ENCODE results near the gene NUDT3. TPM values are rescaled to one million over a fixed set of nuclear protein-coding genes. Genes with fewer than 3 reads are reported as not detected.

Gene NUDT3
- total and polyA plus RNA-seq, 9 of the 15 experiments (the other 6 are each of a cell fraction or from before 2014, with no cell fraction given): 5.4 to 81.2 (median 56.4) TPM

DNA sequence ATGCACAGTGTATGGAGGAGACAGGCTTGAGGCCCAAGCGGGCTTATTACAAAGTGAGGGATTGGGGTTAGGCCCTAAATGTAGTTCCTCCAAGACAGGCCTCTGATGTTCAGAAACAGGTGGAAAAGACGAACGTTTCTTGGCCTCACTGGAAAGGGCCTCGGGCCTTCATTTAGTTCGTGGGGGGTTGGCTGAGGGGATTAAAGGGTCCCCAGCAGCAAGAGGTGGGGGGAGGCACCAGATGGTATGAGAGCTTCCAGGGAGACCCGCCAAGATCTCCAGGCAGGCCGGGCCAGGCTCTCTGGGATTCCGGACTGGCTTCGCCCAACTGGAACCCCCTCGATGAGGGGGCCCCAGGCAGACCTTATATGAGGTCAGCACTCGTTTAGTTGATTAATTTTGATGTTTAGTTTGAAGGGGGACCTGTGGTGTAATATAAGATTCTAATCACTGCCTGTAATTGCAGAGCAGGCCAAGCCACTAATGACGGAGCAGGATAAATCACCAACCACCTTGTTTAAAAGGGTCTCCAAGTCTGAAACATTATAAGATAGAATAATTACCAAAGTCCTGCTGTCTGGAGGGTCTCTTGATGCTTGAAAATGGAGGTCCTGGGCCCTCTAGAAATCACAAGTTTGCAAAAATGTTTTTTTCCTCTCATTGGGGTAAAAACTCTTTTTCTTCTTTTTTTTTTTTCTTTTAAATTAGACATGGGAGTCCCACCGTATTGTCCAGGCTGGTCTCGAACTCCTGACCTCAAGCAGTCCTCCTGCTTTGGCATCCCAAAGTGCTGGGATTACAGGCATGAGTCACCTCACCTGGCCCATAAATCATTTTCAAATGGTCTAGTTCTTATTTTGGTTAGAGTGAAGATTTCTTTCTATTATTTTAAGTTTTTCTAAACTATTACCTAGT lies 153.6 kb downstream of the NUDT3 start (continued):
- TF ChIP-seq E2F8 (IDR thresholded peaks at IDR 0.05; ENCODE audit: low read depth, partially characterized antibody): no peak
- peak; percentile 59; the same call in 1 of the 2 replicates for TF ChIP-seq JUN (IDR thresholded peaks at IDR 0.05; ENCODE audit: borderline replicate concordance, low read depth, low read length)
- TF ChIP-seq JUN (CRISPR knock-in tag; IDR thresholded peaks at IDR 0.05; ENCODE audit: borderline replicate concordance): no peak
- TF ChIP-seq PTBP1 (IDR thresholded peaks at IDR 0.05; ENCODE audit: low read depth, low read length): no peak
- TF ChIP-seq, protein P1, sequence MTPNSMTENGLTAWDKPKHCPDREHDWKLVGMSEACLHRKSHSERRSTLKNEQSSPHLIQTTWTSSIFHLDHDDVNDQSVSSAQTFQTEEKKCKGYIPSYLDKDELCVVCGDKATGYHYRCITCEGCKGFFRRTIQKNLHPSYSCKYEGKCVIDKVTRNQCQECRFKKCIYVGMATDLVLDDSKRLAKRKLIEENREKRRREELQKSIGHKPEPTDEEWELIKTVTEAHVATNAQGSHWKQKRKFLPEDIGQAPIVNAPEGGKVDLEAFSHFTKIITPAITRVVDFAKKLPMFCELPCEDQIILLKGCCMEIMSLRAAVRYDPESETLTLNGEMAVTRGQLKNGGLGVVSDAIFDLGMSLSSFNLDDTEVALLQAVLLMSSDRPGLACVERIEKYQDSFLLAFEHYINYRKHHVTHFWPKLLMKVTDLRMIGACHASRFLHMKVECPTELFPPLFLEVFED (CRISPR knock-in tag; conservative IDR thresholded peaks at IDR 0.05): no peak
- TF ChIP-seq, protein P2, sequence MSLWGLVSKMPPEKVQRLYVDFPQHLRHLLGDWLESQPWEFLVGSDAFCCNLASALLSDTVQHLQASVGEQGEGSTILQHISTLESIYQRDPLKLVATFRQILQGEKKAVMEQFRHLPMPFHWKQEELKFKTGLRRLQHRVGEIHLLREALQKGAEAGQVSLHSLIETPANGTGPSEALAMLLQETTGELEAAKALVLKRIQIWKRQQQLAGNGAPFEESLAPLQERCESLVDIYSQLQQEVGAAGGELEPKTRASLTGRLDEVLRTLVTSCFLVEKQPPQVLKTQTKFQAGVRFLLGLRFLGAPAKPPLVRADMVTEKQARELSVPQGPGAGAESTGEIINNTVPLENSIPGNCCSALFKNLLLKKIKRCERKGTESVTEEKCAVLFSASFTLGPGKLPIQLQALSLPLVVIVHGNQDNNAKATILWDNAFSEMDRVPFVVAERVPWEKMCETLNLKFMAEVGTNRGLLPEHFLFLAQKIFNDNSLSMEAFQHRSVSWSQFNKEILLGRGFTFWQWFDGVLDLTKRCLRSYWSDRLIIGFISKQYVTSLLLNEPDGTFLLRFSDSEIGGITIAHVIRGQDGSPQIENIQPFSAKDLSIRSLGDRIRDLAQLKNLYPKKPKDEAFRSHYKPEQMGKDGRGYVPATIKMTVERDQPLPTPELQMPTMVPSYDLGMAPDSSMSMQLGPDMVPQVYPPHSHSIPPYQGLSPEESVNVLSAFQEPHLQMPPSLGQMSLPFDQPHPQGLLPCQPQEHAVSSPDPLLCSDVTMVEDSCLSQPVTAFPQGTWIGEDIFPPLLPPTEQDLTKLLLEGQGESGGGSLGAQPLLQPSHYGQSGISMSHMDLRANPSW (CRISPR knock-in tag; IDR thresholded peaks at IDR 0.05): no peak
- no peak for TF ChIP-seq JUNB (CRISPR knock-in tag; conservative IDR thresholded peaks at IDR 0.05)
- TF ChIP-seq FUS (optimal IDR thresholded peaks at IDR 0.05; ENCODE audit: low read depth, low read length): no peak
- TF ChIP-seq ZSCAN29 (IDR thresholded peaks at IDR 0.05): no peak
- TF ChIP-seq, protein P3, sequence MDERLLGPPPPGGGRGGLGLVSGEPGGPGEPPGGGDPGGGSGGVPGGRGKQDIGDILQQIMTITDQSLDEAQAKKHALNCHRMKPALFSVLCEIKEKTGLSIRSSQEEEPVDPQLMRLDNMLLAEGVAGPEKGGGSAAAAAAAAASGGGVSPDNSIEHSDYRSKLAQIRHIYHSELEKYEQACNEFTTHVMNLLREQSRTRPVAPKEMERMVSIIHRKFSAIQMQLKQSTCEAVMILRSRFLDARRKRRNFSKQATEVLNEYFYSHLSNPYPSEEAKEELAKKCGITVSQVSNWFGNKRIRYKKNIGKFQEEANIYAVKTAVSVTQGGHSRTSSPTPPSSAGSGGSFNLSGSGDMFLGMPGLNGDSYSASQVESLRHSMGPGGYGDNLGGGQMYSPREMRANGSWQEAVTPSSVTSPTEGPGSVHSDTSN (CRISPR knock-in tag; IDR thresholded peaks at IDR 0.05; ENCODE audit: low read depth): no peak
- TF ChIP-seq, protein P3 (tag; conservative IDR thresholded peaks at IDR 0.05; ENCODE audit: low read depth): peak; percentile 85
- peak; percentile 63; the same call in 1 of the 2 replicates for TF ChIP-seq SMARCA4 (IDR thresholded peaks at IDR 0.05)
- no peak for TF ChIP-seq DNMT1 (IDR thresholded peaks at IDR 0.05)
- TF ChIP-seq HMGN3 (IDR thresholded peaks at IDR 0.05; ENCODE audit: borderline replicate concordance, extremely low read depth, insufficient read length, low read depth, low read length): no peak
- no peak for TF ChIP-seq ZNF184 (CRISPR knock-in tag; IDR thresholded peaks at IDR 0.05)
- no peak for TF ChIP-seq ZNF830 (CRISPR knock-in tag; IDR thresholded peaks at IDR 0.05)
- 0 out of 2 replicates have a peak, but pooled peaks have one; percentile 16 for TF ChIP-seq ZNF589 (CRISPR knock-in tag; IDR thresholded peaks at IDR 0.05; ENCODE audit: low read depth)
